H1 (cell line): ENCODE results near the gene TSC22D3. TPM values are rescaled to one million over a fixed set of nuclear protein-coding genes. Genes with fewer than 3 reads are reported as not detected.

Experiments used
- CTCF ChIA-PET: fragments of 300-600 bp; sonication (Branson Sonifier 250); formaldehyde crosslinking; loops from one replicate; lab custom pipeline; 2021; ENCODE audit not compliant: partially characterized antibody; lab: Charles Lee
- POLR2A ChIA-PET: fragments of 300-600 bp; sonication (Branson Sonifier 250); formaldehyde crosslinking; loops from one replicate; lab custom pipeline; 2021; ENCODE audit warnings: inconsistent platforms; ENCODE audit not compliant: partially characterized antibody; lab: Charles Lee
- DNase-seq, 2 experiments: peaks; one replicate each; pipeline versions ENCODE4 v3.0.0 to v3.0.0-alpha.2; 2010 to 2022; ENCODE audit warnings: low spot score in 2 of 2, low read depth in 1 of 2, mixed read lengths in 1 of 2
- FAIRE-seq: peaks from 2 replicates; lab custom pipeline; 2011; peaks lifted over from hg19 to GRCh38; lab: Jason Lieb, UNC
- H2AFZ ChIP-seq: 2 replicates; pipeline ENCODE4 v1.8.1; 2012; ENCODE audit warnings: low read length, inconsistent platforms
- H2AK5ac ChIP-seq: 2 replicates; pipeline ENCODE4 v1.6.1; 2013; ENCODE audit warnings: low read depth, low read length
- H2BK120ac ChIP-seq: replicated peaks from 2 replicates; pipeline ENCODE3; 2013; ENCODE audit warnings: low read depth, low read length, inconsistent platforms
- H2BK12ac ChIP-seq: 2 replicates; pipeline ENCODE4 v1.6.1; 2013; ENCODE audit warnings: low read depth, low read length
- H2BK15ac ChIP-seq: 2 replicates; pipeline ENCODE4 v1.6.1; 2013; ENCODE audit warnings: low read length
- H2BK20ac ChIP-seq: 2 replicates; pipeline ENCODE4 v1.6.1; 2013; ENCODE audit warnings: low read length
- H2BK5ac ChIP-seq: 2 replicates; pipeline ENCODE4 v1.6.1; 2013; ENCODE audit warnings: low read depth, low read length
- H3K14ac ChIP-seq: 2 replicates; pipeline ENCODE4 v1.6.1; 2013; ENCODE audit warnings: inconsistent platforms; ENCODE audit not compliant: insufficient read length
- H3K18ac ChIP-seq: 2 replicates; pipeline ENCODE4 v1.6.1; 2013; ENCODE audit warnings: low read length; ENCODE audit errors: extremely low read depth
- H3K23ac ChIP-seq: 2 replicates; pipeline ENCODE4 v1.6.1; 2013; ENCODE audit warnings: inconsistent platforms; ENCODE audit not compliant: insufficient read length
- H3K23me2 ChIP-seq: 2 replicates; pipeline ENCODE4 v1.6.1; 2013; ENCODE audit warnings: low read depth, low read length
- H3K27ac ChIP-seq: 2 replicates; pipeline ENCODE4 v1.6.1; 2011; ENCODE audit warnings: low read depth, low read length, inconsistent platforms
- H3K27me3 ChIP-seq, 4 experiments: replicated peaks in 1 of 4; 1 replicate in 1 of 4; 2 replicates in 3 of 4; pipeline versions ENCODE4 v1.6.1 to v1.8.1; 2011 to 2013; ENCODE audit warnings: low read length in 3 of 4, mild to moderate bottlenecking in 3 of 4, inconsistent platforms in 2 of 4, mixed read lengths in 2 of 4, moderate library complexity in 1 of 4; ENCODE audit not compliant: control insufficient read depth in 3 of 4, insufficient read depth in 3 of 4; ENCODE audit errors: extremely low read depth in 1 of 4
- H3K36me3 ChIP-seq, 4 experiments: 2 replicates each; pipeline versions ENCODE4 v1.6.1 to v1.8.1; 2011 to 2013; ENCODE audit warnings: mild to moderate bottlenecking in 4 of 4, low read length in 3 of 4, moderate library complexity in 2 of 4, control low read depth in 1 of 4, inconsistent platforms in 1 of 4; ENCODE audit not compliant: insufficient read depth in 4 of 4, control insufficient read depth in 2 of 4
- H3K4ac ChIP-seq: replicated peaks from 2 replicates; pipeline ENCODE3; 2013; ENCODE audit warnings: low read length, low read depth, mixed read lengths, inconsistent platforms; ENCODE audit not compliant: insufficient read length
- H3K4me1 ChIP-seq, 4 experiments: replicated peaks in 1 of 4; 1 replicate in 1 of 4; 2 replicates in 3 of 4; pipeline versions ENCODE4 v1.6.1 to v1.8.1; 2011 to 2013; ENCODE audit warnings: low read length in 3 of 4, inconsistent platforms in 2 of 4, mixed read lengths in 1 of 4; ENCODE audit not compliant: insufficient read depth in 4 of 4, control insufficient read depth in 3 of 4
- H3K4me2 ChIP-seq, 2 experiments: 2 replicates each; pipeline versions ENCODE4 v1.6.1 to v1.8.1; 2011 to 2013; ENCODE audit warnings: low read depth in 2 of 2, low read length in 2 of 2, control low read depth in 1 of 2, inconsistent platforms in 1 of 2, mild to moderate bottlenecking in 1 of 2; ENCODE audit not compliant: insufficient read depth in 1 of 2
- H3K4me3 ChIP-seq, 4 experiments: fragments of 200-600, 300-600 bp in 1 of 4; sonication (generic), shearing (Covaris generic), sonication (Bioruptor Twin) in 1 of 4; 2 replicates each; pipeline versions ENCODE4 v1.5.1 to v1.8.1; 2011 to 2016; ENCODE audit warnings: low read length in 4 of 4, low read depth in 3 of 4, control low read depth in 2 of 4, inconsistent platforms in 2 of 4, mild to moderate bottlenecking in 2 of 4, mixed read lengths in 1 of 4, moderate library complexity in 1 of 4; ENCODE audit not compliant: insufficient read depth in 2 of 4; ENCODE audit errors: extremely low read depth in 1 of 4
- H3K56ac ChIP-seq: replicated peaks from 2 replicates; pipeline ENCODE3; 2013; ENCODE audit warnings: low read depth, mild to moderate bottlenecking, mixed read lengths, low read length, inconsistent platforms; ENCODE audit not compliant: insufficient read length
- H3K79me1 ChIP-seq: 2 replicates; pipeline ENCODE4 v1.6.1; 2013; ENCODE audit warnings: low read depth, low read length, control low read depth
- H3K79me2 ChIP-seq, 2 experiments: 2 replicates each; pipeline versions ENCODE4 v1.6.1 to v1.8.1; 2012 to 2013; ENCODE audit warnings: low read length in 2 of 2, mild to moderate bottlenecking in 2 of 2, inconsistent platforms in 1 of 2; ENCODE audit not compliant: insufficient read depth in 2 of 2, control insufficient read depth in 1 of 2
- H3K9ac ChIP-seq, 4 experiments: replicated peaks in 1 of 4; 1 replicate in 1 of 4; 2 replicates in 3 of 4; pipeline versions ENCODE4 v1.6.1 to v1.8.1; 2011 to 2013; ENCODE audit warnings: low read depth in 3 of 4, low read length in 3 of 4, control low read depth in 2 of 4, mild to moderate bottlenecking in 2 of 4, moderate library complexity in 2 of 4, inconsistent platforms in 1 of 4; ENCODE audit errors: extremely low read depth in 1 of 4
- H3K9me3 ChIP-seq, 2 experiments: 2 replicates each; pipeline versions ENCODE4 v1.6.1 to v1.8.1; 2012 to 2013; ENCODE audit warnings: mild to moderate bottlenecking in 2 of 2, moderate library complexity in 2 of 2, control low read depth in 1 of 2, inconsistent platforms in 1 of 2, low read depth in 1 of 2, low read length in 1 of 2, mixed read lengths in 1 of 2; ENCODE audit not compliant: insufficient read depth in 2 of 2
- H4K20me1 ChIP-seq, 2 experiments: replicated peaks in 1 of 2; 2 replicates each; pipeline versions ENCODE3 to v1.8.1; 2011 to 2013; ENCODE audit warnings: inconsistent platforms in 2 of 2, low read length in 2 of 2, mild to moderate bottlenecking in 1 of 2; ENCODE audit not compliant: insufficient read depth in 2 of 2, control insufficient read depth in 1 of 2
- H4K5ac ChIP-seq: 2 replicates; pipeline ENCODE4 v1.6.1; 2013; ENCODE audit warnings: low read length, low read depth, mixed read lengths, inconsistent platforms; ENCODE audit not compliant: insufficient read length
- H4K8ac ChIP-seq: 2 replicates; pipeline ENCODE4 v1.8.0; 2013; ENCODE audit warnings: mild to moderate bottlenecking, moderate library complexity, low read length, inconsistent platforms; ENCODE audit not compliant: insufficient read depth; ENCODE audit errors: extremely low read depth
- H4K91ac ChIP-seq: replicated peaks from 2 replicates; pipeline ENCODE3; 2013; ENCODE audit warnings: low read length, mixed read lengths, inconsistent platforms; ENCODE audit not compliant: insufficient read length
- ASH2L ChIP-seq: fragments of 200-600, 300-600 bp; sonication (generic); IDR thresholded peaks from one replicate; pipeline ENCODE4 v1.7.1; 2017; ENCODE audit warnings: low read length
- CEBPB ChIP-seq: IDR thresholded peaks from 2 replicates; pipeline ENCODE4 v1.6.1; 2012; ENCODE audit warnings: low read depth, low read length
- CTCF ChIP-seq, 3 experiments: IDR thresholded peaks; 1 replicate in 2 of 3; 2 replicates in 1 of 3; pipeline versions ENCODE4 v1.5.1 to v1.6.1; 2011; ENCODE audit warnings: low read length in 3 of 3, mild to moderate bottlenecking in 3 of 3, inconsistent platforms in 2 of 3, low read depth in 1 of 3, moderate library complexity in 1 of 3; ENCODE audit not compliant: insufficient read depth in 1 of 3; ENCODE audit errors: control extremely low read depth in 1 of 3
- RFX5 ChIP-seq: IDR thresholded peaks from 2 replicates; pipeline ENCODE4 v1.6.1; 2011; ENCODE audit warnings: low read depth, low read length, improper control_type of control experiment, borderline replicate concordance
- RNF2 ChIP-seq: fragments of 200-900, 300-1000 bp; sonication (generic); IDR thresholded peaks from 2 replicates; pipeline ENCODE4 v1.7.1; 2016; ENCODE audit warnings: borderline replicate concordance, low read depth, mild to moderate bottlenecking, antibody characterized with exemption, low read length; ENCODE audit not compliant: poor library complexity, severe bottlenecking; ENCODE audit errors: missing control alignments
- TAF1 ChIP-seq: IDR thresholded peaks from 2 replicates; pipeline ENCODE4 v1.6.1; 2011; ENCODE audit warnings: mild to moderate bottlenecking, low read depth, low read length
- YY1 ChIP-seq: IDR thresholded peaks from 2 replicates; pipeline ENCODE4 v1.6.1; 2011; ENCODE audit warnings: low read depth, mild to moderate bottlenecking, low read length
- WGBS, 2 experiments: shearing (Covaris generic) in 1 of 2; methylation state at CpG; one replicate each; pipeline versions ENCODE4 v1.1.6 to v1.1.7; 2013 to 2015; ENCODE audit warnings: low lambda C conversion rate in 2 of 2, mixed read lengths in 2 of 2, inconsistent platforms in 1 of 2, low coverage in 1 of 2, missing lambda C conversion rate in 1 of 2; ENCODE audit not compliant: insufficient replicate concordance in 2 of 2, insufficient coverage in 1 of 2, insufficient read length in 1 of 2; ENCODE audit errors: extremely low coverage in 1 of 2, missing lambda C conversion rate in 1 of 2; 5-methylcytosine and 5-hydroxymethylcytosine counted together
- polyA plus RNA-seq, 7 experiments: library from polyadenylated mRNA; depleted of rRNA in 3 of 7; stranded (reverse) in 5 of 7; unstranded in 2 of 7; fragments of >200 nt in 5 of 7; fragments of 200-250 nt in 2 of 7; gene quantifications; 1 replicate in 5 of 7; 2 replicates in 1 of 7; 4 replicates in 1 of 7; pipeline versions ENCODE4 v1.2.1 to v1.2.3, GENCODE V29; 2011 to 2013; ENCODE audit warnings: missing spikeins in 2 of 7, mixed read lengths in 2 of 7
- total RNA-seq: library from RNA; stranded (reverse); fragmentation: NEBNext Ultra II Directional; extraction: Animal tissue kit (Norgen Biotek cat#: 25700); gene quantifications from 2 replicates; pipeline ENCODE4 v1.2.1, GENCODE V29; 2021

Gene TSC22D3
- total and polyA plus RNA-seq, 2 of the 8 experiments (the other 6 are each of a cell fraction or from before 2014, with no cell fraction given): 7.6 to 12.9 TPM

- POLR2A ChIA-PET: interaction anchor here (0.6 to 7.3 kb wide), 6 partner anchors 9 to 543 kb away, joined by 3 to 51 read pairs (median 3); no protein-coding TSS in a partner anchor
- H3K9me3 ChIP-seq: no peaks in the 10 kb centered on the region
- no peaks in the 10 kb centered on the region for H4K20me1 ChIP-seq
- TF ChIP-seq RNF2 (no peak), CEBPB (no peak), TAF1 (no peak), YY1 (no peak), ASH2L (no peak), CTCF (IDR thresholded peaks at IDR 0.05; ENCODE audit: control extremely low read depth in 1 of 3, insufficient read depth in 1 of 3, low read depth in 1 of 3, low read length in 3 of 3) (no peak), RFX5 (no peak)
- H4K5ac ChIP-seq: no peak overlapping the region
- H3K23ac ChIP-seq: no peak overlapping the region
- no peak overlapping the region for H2BK20ac ChIP-seq
- H3K79me1 ChIP-seq: no peaks in the 10 kb centered on the region
- H2BK12ac ChIP-seq: no peak overlapping the region; the same call in 1 of the 2 replicates
- no peak overlapping the region for H2BK120ac ChIP-seq
- CTCF ChIA-PET: interaction anchor here (0.6 to 17.0 kb wide), 8 partner anchors 11 to 106 kb away, joined by 3 to 325 read pairs (median 4); partner anchors contain the start of gene NCBP2L
- H3K79me2 ChIP-seq: no peaks in the 10 kb centered on the region
- no peak overlapping the region for H4K91ac ChIP-seq
- no peak overlapping the region for H3K27ac ChIP-seq
- no peak overlapping the region for H2BK5ac ChIP-seq
- H4K8ac ChIP-seq: no peak overlapping the region
- H3K18ac ChIP-seq: no peak overlapping the region
- peaks cover 0 to 12% (median 2%) of the 10 kb centered on the region in 4 experiments; a peak in 3 of 7 replicates for H3K4me1 ChIP-seq
- no peak overlapping the region for H3K14ac ChIP-seq
- no peak overlapping the region for H3K4me2 ChIP-seq
- no peak overlapping the region for H2BK15ac ChIP-seq
- H2AFZ ChIP-seq: no peak overlapping the region
- H2AK5ac ChIP-seq: no peak overlapping the region
- peaks cover 0 to 8% (median 0%) of the 10 kb centered on the region in 4 experiments; a peak in 1 of 8 replicates for H3K36me3 ChIP-seq
- H3K9ac ChIP-seq: no peak overlapping the region
- DNase-seq (no peak), FAIRE-seq (no peak)
- H3K56ac ChIP-seq: no peak overlapping the region
- 94% methylated on average over 10 of the region's 13 CpGs; no CpG with 5 or more reads in 1 of the 2 experiments for WGBS, 2 experiments
- peaks cover 3% of the 10 kb centered on the region; the same call in 1 of the 2 replicates for H3K23me2 ChIP-seq
- no peak overlapping the region for H3K4ac ChIP-seq
- no peak overlapping the region for H3K4me3 ChIP-seq
- H3K27me3 ChIP-seq: peaks cover 0 to 8% (median 0%) of the 10 kb centered on the region in 4 experiments; a peak in 1 of 7 replicates
Observed at GRCh38 chrX:107712231-107713202, 63.1 kb downstream of the TSC22D3 start.
